T-helper 2 cell treated with Interferon-gamma antibody and Interleukin-4, amounts not matched to agents 100 ng/mL and 5 ng/mL, for 36 hours (primary cell): ENCODE results near the gene LUC7L. TPM values are rescaled to one million over a fixed set of nuclear protein-coding genes. Genes with fewer than 3 reads are reported as not detected.
"Not testable (repeated sequence)": the region's sequence is repeated elsewhere in the genome, so short reads cannot be mapped to it uniquely, and the experiment has no call there.

Experiments
- intact Hi-C: fragments of 100-400 bp; cut with micrococcal nuclease; formaldehyde crosslinking; loops from one replicate; pipeline ENCODE4 v1.15.1; 2023
- total RNA-seq: library from RNA; stranded (reverse); gene quantifications from 2 replicates; pipeline ENCODE4 v1.2.3, GENCODE V29; 2022

Gene LUC7L
- total RNA-seq, 1 donor from 2014 or later: 80.8 TPM

DNA sequence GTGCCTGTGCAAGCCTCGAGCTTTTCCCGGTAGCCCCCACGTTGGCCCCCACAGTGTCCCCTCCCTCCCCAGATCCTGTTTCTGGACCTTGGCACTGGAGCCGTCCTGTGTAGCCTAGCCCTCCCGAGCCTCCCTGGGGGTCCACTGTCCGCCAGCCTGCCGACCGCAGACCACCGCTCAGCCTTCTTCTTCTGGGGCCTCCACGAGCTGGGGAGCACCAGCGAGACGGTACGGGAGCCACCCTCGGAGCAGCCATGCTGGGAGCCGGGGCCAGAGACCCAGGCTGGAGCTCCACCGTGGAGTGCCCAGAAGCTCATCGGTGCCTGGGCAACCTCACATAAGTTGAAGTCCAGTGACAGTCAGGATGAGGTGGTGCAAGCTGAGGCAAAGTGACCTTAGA, 34.7 kb upstream of the LUC7L start:
- intact Hi-C loops: no loop called here

DNA sequence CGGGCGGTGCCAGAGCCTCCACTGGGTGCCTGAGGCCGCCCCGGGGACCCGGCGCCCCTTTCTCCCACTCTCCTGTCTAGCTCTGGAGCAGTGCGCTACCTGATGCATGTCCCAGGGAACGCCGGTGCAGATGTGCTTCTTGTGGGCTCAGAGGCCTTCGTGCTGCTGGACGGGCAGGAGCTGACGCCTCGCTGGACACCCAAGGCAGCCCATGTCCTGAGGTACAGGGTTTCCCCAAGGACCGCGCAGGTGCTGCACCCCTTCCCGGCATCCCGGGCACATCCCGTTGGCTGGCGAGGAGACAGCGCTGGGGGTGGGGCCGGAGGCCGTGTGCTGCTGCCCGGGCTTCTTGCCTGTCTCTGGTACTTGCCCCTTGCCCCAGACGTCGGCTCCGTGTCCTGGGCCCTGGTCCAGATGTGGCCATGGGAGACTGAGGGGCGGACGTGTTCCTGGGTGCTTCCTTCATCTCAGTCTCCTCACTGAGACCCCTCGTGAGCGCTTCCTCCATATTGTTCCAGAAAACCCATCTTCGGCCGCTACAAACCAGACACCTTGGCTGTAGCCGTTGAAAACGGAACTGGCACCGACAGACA, 34.0 kb upstream of the LUC7L start:
- intact Hi-C loops: no loop called here

DNA sequence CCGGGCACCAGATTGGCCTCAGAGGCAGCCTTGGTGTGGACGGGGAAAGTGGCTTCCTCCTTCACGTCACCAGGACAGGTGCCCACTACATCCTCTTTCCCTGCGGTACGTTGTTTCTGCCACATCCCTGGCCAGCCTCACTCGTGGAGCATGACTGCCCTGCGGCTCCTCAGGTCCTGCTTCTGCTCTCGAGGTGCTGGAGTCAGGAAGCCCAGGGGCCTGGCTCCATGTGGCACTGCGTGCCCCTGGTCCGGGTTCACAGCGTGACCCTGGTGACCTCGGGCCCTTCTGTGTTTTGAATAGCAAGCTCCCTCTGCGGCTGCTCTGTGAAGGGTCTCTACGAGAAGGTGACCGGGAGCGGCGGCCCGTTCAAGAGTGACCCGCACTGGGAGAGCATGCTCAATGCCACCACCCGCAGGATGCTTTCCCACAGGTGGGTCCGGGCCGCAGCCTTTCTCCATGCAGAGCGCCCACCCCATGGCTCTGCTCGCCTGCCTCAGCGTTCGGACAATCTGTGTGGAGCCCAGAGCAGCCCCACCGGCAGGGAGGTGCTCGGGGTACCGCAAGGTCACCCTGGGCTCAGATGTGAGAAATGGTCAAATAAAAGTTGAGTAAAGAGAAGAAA, 33.0 kb upstream of the LUC7L start:
- intact Hi-C loops: no loop called here

DNA sequence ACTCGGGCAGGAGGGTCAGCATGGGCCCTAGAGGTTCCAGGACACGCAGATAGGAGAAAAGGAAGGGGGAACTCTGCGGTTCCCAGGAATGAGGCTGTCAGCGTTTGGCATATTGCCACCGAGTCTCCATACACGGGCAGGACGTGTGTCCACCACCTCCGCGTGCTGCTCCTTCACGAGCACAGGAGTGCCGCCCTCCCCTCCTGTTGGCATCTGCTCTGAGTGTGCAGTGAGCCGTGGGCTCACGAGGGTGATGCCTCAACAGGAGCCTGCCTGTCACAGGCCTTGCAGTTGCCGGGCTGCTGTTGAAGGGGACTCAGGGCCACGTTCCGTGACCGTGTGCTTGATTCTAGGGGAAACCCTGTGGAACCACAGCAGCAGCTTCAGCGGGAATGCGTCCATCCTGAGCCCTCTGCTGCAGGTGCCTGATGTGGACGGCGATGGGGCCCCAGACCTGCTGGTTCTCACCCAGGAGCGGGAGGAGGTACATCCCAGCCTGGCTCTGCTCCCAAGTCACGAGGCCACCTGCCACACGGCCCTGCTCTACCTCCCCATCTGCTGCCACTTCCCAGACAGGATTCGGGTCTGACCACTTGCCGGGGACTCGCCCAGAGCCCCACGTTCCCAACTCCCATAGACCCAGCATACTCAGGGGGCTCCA, 31.9 kb upstream of the LUC7L start:
- intact Hi-C loops: no loop called here

DNA sequence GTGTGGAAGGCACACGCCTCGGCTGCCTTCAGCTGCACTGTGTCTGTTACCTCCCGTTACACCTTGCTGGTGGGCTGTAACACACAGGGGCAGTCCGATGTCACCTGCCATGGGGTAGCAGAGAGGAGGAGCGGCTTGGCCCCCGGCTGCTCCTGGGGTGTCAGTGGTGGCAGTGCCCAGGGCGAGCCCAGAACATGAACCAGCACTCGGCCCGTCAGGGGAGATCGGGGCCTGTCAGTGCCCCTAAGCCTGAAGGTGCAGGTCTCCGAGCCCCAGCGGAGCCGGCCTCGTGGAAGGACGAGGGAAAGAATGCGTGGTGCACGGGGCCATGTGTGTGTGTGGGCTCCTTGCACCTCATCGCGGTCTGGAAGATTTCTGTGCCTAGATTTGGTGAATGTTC, 31.1 kb upstream of the LUC7L start:
- intact Hi-C loops: no loop called here

DNA sequence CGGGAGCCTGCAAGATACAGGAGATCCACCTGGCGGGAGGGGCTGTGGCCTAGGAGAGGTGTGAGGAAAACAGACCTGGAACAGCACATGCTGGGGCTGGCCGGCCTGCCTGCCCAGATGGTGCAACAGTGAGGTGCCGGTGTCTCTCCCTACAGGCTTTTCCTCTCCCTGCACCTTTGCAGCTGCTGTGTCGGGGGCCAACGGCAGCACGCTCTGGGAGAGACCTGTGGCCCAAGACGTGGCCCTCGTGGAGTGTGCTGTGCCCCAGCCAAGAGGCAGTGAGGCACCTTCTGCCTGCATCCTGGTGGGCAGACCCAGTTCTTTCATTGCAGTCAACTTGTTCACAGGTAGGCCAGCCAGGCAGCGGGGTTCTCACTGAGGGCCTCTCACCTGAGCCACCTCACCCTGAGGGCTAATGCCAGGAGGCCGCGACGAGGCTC, 30.6 kb upstream of the LUC7L start:
- intact Hi-C loops: no loop called here

DNA sequence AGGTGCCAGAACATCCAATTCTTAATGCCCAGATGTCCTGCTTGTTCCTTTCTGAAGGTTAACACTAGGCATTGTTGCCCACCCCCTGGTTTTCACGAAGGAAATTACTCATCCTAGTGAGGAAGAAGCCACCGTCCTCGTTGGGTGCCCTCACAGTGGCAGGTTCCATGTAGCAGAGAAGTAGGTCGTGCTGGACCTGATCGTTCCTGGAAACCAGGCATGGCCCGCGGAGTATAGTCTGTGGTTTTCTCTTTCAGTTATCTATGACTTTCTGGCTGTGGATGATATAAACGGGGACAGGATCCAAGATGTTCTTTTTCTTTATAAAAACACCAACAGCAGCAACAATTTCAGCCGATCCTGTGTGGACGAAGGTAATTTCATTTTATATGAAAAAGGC, 30.0 kb upstream of the LUC7L start:
- intact Hi-C loops: no loop called here

DNA sequence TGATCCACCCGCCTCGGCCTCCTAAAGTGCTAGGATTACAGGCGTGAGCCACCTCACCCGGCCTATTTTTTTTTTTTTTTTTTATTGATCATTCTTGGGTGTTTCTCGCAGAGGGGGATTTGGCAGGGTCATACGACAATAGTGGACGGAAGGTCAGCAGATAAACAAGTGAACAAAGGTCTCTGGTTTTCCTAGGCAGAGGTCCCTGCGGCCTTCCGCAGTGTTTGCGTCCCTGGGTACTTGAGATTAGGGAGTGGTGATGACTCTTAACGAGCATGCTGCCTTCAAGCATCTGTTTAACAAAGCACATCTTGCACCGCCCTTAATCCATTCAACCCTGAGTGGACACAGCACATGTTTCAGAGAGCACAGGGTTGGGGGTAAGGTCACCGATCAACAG, 28.8 kb upstream of the LUC7L start:
- intact Hi-C loops: not testable (repeated sequence)

DNA sequence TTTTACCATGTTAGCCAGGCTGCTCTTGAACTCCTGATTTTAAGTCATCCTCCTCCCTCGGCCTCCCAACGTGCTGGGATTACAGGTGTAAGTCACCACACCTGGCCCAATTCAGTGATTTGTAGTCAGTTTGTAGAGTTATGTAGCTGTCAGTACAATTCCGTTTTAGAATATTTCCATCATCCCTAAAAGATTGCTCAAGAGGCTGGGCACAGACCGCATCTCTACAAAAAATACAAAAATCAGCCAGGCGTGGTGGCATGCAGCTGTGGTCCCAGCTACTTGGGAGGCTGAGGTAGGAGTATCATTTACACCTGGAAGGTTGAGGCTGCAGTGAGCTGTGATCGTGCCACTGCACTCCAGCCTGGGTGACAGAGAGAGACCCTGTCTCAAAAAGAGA, 25.9 kb upstream of the LUC7L start:
- intact Hi-C loops: no loop called here

DNA sequence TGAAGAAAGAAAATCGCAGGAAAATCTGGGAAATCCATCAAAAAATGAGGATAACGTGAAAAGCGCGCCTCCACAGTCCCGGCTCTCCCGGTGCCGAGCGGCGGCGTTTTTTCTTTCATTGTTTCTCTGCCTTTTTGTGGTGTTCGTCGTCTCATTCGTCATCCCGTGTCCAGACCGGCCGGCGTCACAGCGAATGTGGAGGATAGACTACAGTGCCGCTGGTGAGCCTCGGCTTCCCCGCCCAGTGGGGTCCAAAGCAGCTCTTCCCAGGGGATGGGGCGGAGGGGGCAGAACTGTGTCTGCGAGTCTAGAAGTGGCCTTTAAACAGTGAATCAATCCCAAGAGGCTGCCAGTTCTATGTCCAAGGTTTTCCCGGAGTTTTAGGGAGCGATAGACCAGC, 25.2 kb upstream of the LUC7L start:
- intact Hi-C loops: no loop called here

DNA sequence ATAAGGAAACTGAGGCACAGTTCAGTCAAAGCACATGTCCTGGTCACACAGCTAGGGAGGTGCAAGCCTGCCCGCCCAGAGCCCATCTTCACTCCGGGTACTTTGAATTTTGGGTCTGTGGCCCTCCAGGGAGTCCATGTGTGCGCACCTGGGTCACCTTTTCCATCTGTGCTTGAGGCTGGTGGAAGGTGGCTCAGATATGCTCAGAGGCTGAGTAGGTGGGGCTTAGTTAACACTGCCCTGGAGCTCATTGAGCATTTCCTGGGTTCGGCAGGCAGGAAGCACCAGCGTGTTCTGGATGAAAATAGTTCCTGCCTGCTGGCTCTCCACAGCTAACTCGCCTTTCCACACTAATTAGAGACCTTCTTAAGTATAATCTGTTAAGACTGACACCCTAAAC, 24.6 kb upstream of the LUC7L start:
- intact Hi-C loops: loop anchor here (2.0 kb wide), 1 partner anchor 19 kb away; the partner anchor contains the start of gene FAM234A

DNA sequence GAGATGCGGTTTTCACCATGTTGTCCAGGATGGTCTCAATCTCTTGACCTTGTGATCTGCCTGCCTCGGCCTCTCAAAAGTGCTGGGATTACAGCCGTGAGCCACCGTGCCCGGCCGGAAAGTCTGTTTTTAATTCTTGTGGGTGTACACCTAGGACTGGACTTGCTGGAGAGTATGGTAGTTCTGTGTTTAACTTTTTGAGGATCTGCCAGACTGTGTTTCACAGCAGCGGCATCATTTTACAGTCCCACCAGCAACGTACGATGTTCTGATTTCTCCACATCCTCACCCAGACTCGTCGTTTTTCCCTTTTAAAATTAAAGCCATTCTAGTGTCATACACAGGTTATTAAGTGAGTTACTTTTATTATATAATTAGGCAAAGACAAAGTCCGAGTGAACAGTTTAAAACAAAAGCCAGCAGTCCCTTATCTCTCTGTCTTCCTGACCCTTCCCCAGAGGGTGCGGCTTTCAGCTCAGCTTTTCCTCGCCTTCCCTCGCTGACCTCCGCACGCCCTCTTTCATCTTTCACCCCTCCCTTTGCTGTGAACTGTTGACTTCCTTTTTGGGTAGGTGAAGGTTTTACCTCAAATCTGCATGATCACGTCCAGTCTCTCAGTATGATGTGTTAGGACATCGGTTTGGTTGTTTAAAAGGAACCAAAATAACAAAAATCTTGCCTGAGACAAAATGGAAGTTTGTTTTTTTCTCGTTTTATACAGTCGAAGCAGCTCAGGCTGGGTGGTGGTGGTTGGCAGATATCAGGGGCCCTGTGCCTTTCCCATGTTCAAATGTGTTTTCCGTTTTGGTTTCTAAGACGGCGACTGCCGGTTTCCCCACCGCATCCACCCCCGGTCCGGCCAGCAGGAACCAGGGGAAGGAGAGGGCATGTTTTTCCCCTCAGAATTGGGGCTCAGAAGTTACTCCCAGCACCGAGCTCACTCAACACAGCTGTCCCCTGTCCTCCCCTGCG, 23.4 kb upstream of the LUC7L start:
- intact Hi-C loops: loop anchor here (2.0 kb wide), 1 partner anchor 18 kb away; the partner anchor contains the start of gene FAM234A

DNA sequence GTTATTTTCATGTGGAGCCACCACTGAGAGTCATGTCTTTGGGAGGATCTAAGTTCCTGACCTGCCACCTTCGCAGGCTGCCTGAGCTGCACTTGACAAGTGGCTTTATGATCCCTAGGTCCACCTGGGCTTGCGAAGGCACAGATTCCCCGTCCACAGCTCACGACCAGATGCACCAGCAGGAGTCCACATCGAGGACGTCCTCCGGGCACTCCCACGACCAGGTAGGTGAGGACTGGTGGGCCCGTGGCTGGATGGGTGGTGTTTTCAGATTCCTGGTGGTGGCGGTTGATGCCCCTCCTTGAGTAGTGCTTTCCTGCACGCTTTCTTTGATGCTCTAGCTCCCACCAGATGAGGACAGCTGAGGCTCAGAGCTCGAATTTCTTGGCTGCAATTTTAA, 20.2 kb upstream of the LUC7L start:
- intact Hi-C loops: no loop called here

DNA sequence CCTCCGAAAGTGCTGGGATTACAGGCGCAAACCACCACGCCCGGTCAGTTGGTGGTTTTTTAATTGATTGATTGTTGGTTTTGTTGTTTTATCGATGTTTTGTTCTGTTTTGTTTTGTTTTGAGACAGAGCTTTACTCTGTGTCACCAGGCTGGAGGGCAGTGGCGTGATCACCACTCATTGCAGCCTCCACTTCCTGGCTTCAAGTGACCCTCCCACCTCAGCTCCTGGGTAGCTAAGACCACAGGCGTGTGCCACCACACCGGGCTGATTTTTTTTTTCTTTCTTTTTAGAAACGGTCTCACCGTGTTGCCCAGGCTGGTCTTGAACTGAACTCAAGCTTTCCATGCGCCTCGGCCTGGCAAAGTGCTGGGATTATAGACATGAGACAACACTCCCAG, 17.8 kb upstream of the LUC7L start:
- intact Hi-C loops: no loop called here

DNA sequence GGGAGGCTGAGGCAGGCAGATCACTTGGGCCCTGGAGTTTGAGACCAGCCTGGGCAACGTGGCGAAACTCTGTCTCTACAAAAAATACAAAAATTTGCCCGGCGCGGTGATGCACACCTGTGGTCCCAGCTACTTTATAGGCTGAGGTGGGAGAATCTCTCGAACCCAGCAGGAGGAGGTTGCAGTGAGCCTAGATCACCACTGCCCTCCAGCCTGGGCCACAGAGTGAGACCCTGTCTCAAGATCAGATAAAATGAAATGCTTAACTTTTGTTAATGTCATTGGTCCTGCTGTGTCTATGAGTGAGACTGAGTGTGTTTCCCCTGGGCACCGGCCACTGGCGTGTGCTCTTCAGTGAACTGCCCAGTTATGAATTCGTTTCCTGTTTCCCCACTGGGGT, 15.9 kb upstream of the LUC7L start:
- intact Hi-C loops: no loop called here

DNA sequence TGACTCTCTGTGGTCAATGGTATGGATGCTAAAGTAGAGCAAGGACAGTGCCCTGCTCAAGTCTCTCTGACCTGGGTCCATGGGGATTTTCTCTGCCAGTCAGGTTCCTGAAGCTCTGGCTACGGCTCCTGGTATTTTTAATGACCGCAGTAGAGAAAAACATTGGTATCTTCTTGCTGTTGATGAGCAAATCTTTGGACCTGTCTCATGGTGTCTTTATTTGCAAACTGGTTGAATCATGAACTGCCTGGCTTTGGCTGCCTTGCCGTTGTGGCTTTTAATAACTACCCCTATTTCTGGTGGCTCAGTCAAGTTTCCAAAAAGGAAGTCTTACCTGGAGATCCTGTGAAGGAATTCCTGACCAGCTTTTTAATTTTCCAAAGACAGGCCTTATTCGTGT, 14.1 kb upstream of the LUC7L start:
- intact Hi-C loops: no loop called here

DNA sequence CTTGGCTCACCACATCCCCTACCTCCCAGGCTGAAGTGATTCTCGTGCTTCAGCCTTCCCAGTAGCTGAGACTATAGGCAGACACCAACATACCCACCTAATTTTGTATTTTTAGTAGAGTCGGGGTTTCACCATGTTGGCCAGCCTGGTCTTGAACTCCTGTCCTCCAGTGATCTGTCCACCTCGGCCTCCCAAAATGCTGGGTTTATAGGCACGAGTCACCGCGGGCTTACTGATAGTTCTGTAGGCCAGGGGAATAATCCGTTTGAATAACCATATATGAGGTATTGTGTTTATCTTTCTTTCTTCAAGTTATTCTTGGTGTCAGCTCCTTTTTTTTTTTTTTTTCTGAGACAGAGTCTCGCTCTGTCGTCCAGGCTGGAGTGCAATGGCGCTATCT, 13.0 kb upstream of the LUC7L start:
- intact Hi-C loops: no loop called here

DNA sequence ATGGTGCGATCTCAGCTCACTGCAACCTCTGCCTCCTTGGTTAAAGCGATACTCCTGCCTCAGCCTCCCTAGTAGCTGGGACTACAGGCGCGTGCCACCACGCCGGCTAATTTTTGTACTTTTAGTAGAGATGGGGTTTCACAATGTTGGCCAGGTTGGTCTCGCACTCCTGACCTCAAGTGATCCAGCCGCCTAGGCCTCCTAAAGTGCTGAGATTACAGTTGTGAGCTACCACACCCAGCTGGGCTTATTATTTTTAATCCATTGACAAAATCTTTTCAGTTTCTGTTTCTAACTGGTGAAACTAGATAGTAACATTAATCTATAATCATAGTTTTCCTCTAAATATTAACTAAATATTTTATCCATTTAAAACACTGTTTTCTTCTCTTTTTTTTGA, 11.3 kb upstream of the LUC7L start:
- intact Hi-C loops: no loop called here

DNA sequence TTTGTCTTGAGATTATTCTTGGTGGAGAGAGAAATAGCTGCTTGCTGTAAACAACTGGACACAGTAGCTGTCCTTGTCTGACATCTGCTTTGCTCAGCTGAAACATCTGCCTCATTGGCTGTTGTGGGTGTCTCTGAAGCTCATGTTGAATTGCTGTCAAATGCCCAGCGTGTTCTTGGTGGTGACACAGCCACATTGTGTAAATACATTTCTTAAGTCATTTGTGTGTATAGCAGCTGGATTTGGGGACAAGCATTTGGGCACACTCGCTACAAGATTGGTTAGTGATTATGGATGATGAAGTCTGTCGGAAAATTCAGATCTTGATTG, 10.7 kb upstream of the LUC7L start:
- intact Hi-C loops: loop anchor here (5.0 kb wide), 1 partner anchor 327 kb away; the partner anchor contains the start of genes NHLRC4 and PIGQ

DNA sequence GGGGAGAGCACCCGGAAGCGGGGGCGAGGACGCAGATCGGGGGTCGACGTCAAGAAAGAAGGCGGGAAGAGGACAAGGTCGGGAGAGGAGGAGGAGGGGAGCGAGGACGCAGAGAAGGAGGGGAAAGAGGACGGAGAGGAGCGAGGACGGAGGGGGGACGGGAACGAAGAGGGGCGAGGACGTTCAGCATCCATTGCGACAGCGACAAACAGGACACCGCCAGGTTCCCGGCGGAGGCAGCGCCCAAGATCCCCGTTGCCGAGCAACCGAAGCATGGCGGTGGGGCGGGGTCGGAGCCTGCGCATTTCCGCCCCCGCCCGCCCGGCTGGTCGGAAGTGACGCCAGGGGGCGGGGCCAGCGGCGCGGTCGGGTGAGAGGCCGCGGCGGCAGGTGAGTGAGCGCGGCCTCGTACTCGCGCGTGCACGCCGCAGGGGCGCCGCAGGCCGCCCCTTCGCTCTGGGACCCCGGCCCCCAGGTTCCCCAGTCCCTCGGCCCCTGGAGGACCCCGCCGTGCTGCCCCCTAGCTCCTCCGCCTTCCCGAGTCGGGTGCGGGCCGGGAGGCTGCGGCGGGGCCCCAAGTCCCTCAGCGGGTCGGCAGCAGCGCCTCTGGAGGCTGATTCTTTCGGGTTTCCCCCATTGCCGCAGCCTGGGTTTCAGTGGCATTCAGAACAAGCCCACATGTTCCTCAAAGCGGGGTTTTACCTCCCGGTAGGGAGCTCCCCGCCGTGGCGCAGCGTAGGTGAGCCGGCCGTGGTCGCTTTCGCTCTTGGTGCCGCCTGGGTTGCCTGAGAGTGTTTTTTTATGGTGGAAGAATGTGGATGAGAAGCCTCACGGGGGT, 5.4 kb upstream of the LUC7L start, which contains the start of gene FAM234A:
Gene FAM234A (plus strand): TSS at position 354 of the 838 bp plus-strand sequence. CDS start 19,593 bp downstream, outside the sequence.
- intact Hi-C loops: loop anchor here (1.0 to 5.0 kb wide), 4 partner anchors 18 to 333 kb away; partner anchors contain the start of genes AXIN1, NHLRC4 and PIGQ

DNA sequence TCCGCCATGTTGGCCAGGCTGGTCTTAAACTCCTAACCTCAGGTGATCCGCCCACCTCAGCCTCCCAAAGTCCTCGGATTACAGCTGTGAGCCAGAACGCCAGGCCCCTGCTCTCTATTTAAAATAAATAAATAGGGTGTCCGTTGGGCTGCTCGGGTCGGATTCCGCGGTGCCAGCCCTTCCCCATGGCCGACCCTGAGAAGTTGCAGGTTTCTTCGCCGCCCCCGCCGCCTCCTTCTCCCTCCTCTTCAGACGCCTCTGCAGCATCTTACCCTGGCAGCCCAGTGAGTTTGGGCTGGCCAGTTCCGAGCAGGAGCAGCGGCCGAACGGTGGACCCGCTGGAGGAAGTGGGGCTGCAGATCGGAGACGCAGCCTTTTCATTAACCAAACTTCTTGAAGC, 1.7 kb upstream of the LUC7L start:
- intact Hi-C loops: no loop called here
